NCI-H446 treated with DMSO at 0.1 percent for 48 hours (cell line): ENCODE results near the gene PTPRA.
"Not testable (repeated sequence)": the region's sequence is repeated elsewhere in the genome, so short reads cannot be mapped to it uniquely, and the experiment has no call there.

Source experiments
- DNase-seq: peaks from one replicate; lab custom pipeline; 2025; lab: John Stamatoyannopoulos, UW

The PTPRA gene

GRCh38 chr20:3045042-3045815 lies 171.9 kb downstream of the PTPRA start:
- no peak for DNase-seq

GRCh38 chr20:3045816-3046676 lies 172.8 kb downstream of the PTPRA start, which contains the start of gene MRPS26:
MRPS26 (plus strand) TSS chr20:3046052; CDS start chr20:3046069, 17 bp downstream.
- peak; percentile 61 for DNase-seq

- DNase-seq = no peak
Observed at GRCh38 chr20:3046677-3047462, 173.6 kb downstream of the PTPRA start.

- no peak for DNase-seq
Observed at GRCh38 chr20:3047486-3048419, 174.5 kb downstream of the PTPRA start.

- no peak for DNase-seq
Observed at GRCh38 chr20:3051385-3052019, 178.2 kb downstream of the PTPRA start.

GRCh38 chr20:3059489-3059888 lies 186.2 kb downstream of the PTPRA start:
- DNase-seq = no peak

GRCh38 chr20:3064119-3064518 lies 190.8 kb downstream of the PTPRA start:
- DNase-seq = not testable (repeated sequence)

- DNase-seq = no peak
Observed at GRCh38 chr20:3067139-3068014, 194.1 kb downstream of the PTPRA start.

GRCh38 chr20:3068075-3068474 lies 194.8 kb downstream of the PTPRA start:
- no peak for DNase-seq

- no peak for DNase-seq
Observed at GRCh38 chr20:3068986-3069900, 196.0 kb downstream of the PTPRA start.

- no peak for DNase-seq
Observed at GRCh38 chr20:3070725-3071124, 197.4 kb downstream of the PTPRA start.

GRCh38 chr20:3071266-3071609 lies 198.0 kb downstream of the PTPRA start:
- DNase-seq = no peak

GRCh38 chr20:3071610-3072529 lies 198.6 kb downstream of the PTPRA start, which contains the start of gene OXT:
OXT (plus strand) TSS chr20:3071620; CDS start chr20:3071656, 36 bp downstream.
- no peak for DNase-seq

- DNase-seq = no peak
Observed at GRCh38 chr20:3072530-3073250, 199.4 kb downstream of the PTPRA start.

GRCh38 chr20:3073251-3073643 lies 200.0 kb downstream of the PTPRA start:
- not testable (repeated sequence) for DNase-seq

GRCh38 chr20:3074812-3075211 lies 201.5 kb downstream of the PTPRA start:
- DNase-seq = no peak

- not testable (repeated sequence) for DNase-seq
Observed at GRCh38 chr20:3075315-3075714, 202.0 kb downstream of the PTPRA start.
